Stimulated activated CD4-positive, alpha-beta T cell treated with anti-CD3 and anti-CD28 coated beads, TNF-alpha, amount 100 ng/mL, for 1 hour (primary cell): ENCODE data around the gene CD55.
"Not testable (repeated sequence)": the region's sequence is repeated elsewhere in the genome, so short reads cannot be mapped to it uniquely, and the experiment has no call there.

Experiments
- DNase-seq, 3 donors: peaks; one replicate each; pipeline ENCODE4 v3.0.0-alpha.2; 2020; ENCODE audit warnings: low read depth in 3 of 3, low spot score in 1 of 3

Gene CD55

DNA sequence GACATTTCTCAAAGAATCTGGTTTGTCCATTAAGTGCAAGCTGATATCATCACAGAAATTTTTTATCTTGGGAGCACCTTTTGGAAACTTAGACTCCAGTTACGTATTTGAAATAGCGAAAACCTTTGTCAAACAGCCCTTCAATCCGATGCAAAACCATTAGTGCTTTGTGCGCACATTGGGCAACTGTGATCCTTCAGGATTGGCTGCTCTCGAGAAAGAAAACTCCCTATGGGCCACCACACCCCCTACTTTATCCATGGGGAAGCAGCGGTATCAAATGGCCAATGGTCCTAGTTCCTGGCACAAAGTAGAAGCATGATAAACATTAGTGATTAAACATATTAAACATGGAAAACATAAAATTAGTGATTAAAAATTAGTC is 16.0 kb upstream of the CD55 start:
- no peak for DNase-seq

DNA sequence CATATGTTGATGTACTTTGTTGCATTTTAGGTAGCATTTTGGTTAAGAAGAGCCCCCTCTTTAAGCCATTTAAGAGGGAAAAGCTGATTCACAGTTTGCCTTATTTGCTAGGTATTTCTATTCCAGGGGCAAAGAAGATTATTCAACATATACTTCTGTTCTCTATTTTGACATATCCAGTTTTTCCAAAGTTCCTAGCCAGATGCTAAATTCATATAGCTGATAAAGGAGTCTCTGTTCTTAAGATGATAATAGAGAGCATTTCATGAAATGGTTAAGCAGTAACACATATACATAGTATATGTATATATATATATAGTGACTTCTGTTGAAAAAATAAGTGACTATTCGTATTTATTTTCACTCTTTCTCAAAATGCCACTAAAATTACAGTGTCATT is 15.5 kb upstream of the CD55 start:
- no peak for DNase-seq

DNA sequence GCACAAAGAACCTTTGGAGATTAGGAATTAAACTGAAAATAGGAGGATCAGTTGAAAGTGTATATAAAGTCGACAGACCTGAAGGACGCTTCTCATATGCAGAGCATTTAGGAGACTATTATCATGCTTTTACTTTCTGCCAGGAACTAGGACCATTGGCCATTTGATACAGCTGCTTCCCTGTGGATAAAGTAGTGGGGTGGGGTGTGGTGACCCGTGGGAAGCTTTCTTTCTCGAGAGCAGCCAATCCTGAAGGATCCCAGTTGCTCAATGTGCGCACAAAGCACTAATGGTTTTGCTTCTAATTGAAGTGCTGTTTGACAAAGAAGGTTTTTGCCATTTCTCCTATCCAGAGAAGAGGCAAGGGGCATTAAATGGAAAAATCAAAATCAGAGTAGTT is 14.9 kb upstream of the CD55 start:
- no peak for DNase-seq

DNA sequence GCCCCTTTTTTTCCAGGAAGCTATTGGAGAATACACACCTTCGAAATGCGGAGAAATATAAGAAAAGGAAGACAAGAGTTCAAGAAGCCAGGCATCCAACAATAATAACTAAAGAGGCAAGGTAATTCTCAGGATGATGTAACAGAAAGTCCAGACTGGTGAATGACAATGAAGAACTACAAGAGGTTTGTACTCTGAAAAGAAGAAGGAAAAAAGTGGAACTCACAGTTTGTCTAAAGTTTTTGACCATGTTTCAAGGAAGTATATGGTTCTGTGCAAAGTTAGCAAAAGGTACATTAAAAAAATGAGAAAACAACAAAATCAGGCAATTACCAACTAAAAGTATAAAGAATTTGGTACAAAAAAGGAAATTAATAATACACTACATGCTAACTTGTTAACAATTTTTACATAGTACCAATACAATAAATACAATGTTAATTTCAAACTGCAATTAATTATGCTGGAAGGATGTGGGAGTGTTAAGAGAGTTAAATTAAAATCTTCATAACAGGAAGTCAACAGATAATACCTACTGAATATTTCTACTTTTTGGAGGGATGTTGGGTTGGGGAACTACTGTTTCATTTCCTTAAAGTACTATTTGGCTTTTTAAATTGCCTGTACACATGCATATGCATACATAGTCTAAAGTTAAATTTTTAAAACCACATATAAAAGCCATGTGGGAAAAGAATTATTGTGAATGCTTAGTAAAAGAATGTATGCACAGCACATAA is 12.9 kb upstream of the CD55 start:
- DNase-seq, result no peak

DNA sequence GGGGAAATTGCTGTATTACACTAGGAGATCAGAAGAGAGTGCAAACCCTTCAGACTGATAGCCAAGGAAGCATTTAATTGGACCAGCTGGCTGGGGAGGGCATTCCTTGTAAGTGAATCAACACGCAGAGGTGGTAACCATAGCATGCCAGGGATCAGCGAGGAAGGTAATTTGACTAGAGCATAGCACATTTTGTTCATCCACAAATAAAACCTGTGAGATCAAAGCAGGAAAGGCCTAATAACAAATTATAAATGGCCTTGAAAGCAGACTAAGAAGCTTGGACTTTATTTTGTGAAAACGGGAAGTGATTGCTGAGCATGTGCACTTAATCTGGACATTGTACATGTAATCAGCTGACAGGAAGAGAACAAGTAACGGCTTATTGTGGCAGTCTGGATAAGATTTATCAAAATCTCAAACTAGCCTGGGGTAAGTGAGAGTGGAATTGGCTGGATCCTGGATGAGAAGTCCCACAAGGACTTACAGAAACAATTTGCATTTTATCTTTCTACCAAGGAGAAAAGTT is 11.7 kb upstream of the CD55 start:
- DNase-seq, result no peak

DNA sequence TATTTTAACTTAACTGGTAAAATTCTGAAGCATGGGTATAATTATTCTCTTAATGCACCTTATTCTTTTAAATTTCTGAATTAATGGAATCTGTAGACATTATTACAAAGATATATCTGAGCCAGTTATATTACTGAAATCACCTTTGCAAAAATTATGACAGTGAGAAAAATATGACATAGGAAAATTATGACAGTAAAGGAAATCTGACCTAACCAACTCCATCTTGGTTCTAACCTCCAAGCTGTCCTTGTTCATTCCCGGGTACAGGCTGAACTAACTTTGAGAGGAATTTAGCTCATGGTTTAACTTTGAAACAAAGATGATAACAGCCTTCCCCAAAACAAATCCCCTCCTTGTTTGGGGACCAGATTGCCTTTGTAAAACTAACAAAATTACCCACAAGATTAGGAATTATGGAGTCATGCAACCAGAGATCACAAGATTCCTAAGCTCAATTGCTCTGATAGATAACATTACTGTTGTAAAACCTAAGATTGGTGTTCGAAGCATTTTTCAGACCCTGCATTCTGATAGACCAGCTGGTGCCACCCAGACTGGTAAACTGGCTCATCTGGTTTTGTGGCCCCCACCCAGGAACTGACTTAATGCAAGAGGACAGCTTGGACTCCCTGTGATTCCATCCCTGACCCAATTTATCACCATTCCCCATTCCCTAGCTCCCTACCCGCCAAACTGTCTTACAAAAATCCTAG is 9.4 kb upstream of the CD55 start:
- no peak for DNase-seq

DNA sequence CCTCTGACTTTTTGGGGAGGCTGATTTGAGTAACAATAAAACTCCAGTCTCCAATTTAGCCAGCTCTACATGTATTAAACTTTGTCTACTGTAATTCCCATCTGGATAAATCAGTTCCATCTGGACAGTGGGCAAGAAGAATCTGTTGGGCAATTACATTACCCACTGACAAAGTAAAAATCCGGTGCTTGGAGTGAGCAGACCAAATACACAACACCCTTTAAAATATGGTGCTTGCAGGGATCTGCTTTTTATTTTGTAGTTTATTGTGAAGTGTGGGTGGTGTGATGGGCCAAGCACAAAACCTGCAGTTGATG is 8.9 kb upstream of the CD55 start:
- DNase-seq, result no peak

DNA sequence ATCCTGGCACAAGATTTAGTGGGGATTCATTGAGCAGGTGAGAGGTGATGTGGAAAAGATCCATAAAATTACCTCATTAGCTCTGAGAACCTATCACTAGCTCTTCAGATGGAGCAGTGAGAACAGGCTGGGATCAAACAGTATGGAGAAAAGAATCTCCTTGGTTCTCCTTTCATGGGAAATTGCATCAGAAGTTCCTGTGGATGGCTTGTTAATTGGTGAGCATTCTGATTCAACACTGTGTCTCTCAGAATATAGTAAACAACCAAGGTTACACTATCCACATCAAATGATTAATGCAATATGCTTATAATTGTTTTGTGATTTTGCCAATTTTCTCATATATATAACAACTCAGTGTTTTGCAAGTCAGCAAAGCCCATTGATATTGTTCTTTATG is 8.3 kb upstream of the CD55 start:
- DNase-seq, result no peak

DNA sequence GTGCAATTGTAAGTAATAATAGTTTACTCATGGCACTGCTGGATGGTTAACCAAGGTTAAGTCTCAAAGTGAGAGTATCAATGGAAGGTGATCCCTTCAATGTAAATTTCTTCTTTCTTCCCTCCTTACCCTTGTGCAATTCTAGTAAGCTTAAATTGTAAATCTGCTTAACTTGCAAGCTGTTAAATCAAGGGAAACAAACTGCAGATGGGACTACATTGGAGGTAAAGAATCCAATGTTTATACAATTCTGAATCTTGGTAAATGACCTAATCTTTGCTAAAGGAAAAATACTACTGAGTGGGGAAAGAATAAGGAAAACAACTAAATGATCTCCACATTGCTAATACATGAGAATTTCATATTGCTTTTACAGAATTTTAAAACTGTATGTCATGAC is 6.7 kb upstream of the CD55 start:
- no peak for DNase-seq

DNA sequence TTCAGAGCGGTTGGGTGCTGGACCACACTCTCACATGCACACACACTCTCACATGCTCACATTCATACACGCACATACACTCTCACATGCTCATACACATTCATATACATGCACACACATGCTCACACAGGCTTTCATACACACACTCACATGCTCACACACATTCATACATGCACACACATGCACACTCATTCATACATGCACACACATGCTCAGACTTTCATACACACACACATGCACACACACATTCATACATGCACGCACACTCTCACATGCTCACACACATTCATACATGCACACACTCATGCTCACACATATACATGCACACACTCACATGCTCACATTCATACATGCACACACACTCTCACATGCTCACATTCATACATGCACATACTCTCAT is 6.0 kb upstream of the CD55 start:
- DNase-seq, result no peak

DNA sequence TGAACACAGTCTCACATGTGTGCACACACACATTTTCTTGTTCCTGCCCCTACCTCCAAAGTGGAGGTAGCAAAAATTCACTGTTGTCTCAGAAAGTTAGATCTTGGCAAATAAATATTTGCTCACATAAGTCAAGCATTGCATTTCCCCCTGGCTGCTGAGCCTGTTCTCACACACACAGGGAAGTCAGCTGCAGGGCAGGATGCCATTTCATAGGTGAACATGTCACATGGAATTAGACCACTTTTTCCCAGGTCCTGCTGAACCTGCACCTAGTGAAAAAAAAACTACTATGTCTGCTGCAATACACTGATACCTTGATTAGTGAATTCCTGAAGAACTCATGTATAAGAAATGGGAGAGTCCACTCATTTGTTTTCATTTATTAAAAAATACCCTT is 5.3 kb upstream of the CD55 start:
- no peak for DNase-seq

DNA sequence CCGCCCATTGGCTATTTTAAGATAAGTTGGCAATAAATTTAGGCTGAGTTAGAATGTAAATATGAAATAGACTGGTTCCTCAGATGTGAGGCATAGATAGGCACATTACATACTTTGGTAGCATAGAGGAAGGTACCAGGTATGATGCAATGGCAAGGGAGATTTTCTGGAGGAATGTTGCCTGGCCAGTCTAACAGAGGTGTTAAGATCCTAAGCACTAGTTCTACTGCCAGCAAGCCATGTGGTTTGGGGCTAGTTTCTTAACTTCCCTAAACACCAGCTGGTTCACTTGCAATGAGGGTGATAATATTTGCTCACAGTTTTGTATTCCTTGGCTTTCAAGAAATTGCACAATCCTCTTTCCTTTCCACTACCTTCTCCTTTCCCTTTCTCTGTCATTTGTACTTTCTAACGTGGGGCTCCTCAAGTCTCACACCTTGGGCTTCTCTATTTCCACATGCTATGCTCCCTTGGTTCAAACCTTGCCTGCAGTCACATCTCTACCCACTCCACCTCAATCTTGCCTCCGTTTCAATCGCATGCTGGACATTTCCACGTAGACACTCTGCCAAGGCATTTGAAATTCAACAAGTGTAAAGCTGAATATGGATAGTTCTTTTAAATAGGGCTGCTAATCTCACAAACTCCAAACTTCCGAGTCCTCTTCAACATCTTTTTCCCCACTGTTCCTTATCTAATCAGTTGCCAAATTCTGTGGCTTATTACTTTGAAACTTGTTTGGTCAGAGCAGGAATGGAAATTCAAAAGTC is 4.7 kb upstream of the CD55 start:
- no peak for DNase-seq

DNA sequence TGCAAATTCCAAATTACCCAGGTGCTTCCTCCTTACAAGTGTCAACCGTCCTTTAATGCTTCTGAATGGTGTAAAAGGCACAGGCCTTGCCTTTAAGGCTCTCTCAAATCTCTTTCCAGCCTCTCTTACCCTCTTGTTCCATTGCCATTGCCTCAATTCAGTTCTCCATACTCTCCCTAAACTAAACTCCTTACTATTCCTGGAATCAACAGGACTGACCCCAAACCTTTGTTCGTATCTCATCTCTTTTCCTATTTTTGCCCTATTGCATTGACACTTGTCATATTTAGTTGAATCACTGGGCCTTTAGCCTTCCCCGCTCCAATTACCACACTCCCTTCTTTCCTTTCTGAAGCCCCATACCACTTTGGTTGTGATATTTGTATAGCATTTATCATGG is 3.9 kb upstream of the CD55 start:
- no peak for DNase-seq

DNA sequence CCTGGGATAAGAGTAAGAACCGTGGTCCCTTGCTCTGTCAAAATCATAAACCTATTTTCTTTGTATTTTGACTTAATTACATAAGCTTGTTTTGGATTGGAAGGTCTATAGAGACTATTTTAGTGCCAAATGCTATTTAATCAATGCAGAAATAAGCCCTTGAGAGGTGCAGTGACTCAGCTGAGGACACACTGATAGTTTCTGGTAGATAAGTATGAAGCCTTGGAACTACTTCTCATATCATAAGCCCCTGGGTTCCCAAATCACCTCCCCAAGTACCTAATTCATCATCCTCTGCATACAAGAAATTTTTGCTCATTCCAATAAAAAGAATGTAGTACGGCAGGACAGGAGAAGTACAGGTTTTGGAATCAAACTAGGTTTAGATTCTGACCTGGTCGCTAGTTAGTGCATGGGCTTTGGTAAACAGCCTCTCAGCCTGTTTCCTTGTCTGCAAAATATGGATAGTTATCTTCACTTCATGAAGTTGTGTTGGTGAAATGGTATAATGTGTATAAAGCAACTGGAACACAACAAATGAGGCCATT is 3.3 kb upstream of the CD55 start:
- DNase-seq, result no peak

DNA sequence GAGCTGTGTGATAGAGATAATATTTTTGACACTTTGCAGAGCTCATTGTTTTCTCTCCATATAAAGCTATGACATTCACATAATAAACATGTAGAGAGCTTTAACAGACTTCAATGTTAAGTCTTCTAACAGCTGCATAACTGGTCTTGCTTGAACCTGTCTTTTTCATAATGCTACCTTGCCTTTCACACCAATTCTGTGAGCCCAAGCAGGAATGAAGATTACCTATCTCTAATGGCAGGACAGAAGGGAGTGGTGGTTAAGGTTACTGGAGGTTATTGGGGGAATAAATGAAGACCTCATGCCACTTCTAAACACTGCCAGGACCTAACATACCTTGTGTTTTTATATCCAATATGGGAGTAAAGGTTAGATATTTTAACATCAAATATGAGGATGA is 2.3 kb upstream of the CD55 start:
- no peak for DNase-seq

DNA sequence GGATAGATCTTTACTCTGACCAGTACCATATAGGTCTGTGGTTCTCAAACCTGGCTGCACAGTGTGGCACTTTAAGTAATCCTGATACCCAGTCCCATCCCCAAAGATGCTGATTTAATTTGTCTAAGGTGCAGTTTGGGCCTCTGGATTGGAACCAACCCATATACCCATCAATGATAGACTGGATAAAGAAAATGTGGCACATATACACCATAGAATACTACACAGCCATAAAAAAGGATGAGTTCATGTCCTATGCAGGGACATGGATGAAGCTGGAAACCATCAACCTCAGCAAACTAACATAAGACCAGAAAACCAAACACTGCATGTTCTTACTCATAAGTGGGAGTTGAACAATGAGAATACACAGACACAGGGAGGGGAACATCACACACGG is 1.4 kb upstream of the CD55 start:
- not testable (repeated sequence) for DNase-seq

DNA sequence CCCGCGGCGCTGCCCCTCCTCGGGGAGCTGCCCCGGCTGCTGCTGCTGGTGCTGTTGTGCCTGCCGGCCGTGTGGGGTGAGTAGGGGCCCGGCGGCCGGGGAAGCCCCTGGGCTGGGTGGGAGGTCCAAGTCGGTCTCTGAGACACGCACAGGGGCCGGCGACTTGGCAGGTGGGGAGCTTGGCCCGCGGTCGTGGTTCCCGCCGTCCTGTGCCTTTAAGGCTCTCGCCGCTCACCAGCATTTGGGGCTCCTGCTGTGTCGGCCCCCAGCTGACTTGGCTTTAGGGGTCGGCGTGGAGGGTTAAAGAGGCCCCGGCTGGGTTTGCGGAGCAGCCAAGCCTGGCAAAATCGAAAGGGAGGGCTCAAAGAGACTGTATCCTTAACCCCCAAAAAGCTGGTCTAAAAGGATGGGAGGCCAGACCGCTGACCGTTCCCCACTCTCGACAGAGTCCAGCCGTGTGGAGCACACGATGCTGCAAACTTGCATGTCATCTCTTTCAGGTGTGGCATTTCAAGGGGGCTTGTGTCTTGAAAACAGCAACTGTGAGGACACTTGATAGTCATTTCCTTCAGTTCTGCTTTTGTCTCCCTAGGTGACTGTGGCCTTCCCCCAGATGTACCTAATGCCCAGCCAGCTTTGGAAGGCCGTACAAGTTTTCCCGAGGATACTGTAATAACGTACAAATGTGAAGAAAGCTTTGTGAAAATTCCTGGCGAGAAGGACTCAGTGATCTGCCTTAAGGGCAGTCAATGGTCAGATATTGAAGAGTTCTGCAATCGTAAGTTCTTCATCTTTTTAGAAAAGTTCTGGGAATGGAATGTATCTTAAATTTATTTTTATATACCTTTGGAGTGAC is 540 bp downstream of the CD55 start:
- DNase-seq, result no peak

DNA sequence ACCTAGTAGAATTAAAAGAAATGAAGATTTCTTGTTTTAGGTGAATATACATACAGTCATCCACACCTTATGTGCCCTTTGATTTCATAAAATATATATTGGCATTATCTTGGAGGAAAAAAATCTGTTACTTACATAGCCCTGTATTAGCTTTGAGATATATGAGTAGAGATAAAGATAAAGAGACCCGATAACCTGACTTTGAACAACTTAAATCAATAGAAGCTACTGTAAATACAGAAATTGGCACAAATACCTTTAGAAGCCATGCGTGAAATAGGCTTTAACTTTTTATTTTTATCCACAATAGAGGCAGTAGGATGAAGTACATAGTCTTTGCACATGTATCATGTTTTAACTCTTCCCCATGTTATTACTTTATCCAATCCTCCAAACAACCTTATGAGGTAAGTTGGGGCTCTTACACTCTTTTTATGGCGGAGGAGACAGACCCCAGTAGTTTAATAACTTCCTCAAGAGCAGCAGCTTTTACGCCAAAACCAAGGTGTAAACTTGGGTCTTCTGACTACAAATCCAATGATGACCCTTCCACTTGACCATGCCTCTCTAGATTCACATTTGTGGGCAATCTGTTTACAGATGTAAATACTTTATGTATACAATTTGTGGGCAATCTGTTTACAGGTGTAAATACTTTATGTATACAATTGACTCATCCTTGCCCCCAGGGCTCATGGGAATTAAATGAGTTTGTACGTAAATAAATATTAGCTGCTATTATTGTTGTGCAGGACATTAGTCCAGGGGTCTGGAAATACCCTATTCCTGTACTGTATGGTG is 2.1 kb downstream of the CD55 start:
- DNase-seq, result no peak

DNA sequence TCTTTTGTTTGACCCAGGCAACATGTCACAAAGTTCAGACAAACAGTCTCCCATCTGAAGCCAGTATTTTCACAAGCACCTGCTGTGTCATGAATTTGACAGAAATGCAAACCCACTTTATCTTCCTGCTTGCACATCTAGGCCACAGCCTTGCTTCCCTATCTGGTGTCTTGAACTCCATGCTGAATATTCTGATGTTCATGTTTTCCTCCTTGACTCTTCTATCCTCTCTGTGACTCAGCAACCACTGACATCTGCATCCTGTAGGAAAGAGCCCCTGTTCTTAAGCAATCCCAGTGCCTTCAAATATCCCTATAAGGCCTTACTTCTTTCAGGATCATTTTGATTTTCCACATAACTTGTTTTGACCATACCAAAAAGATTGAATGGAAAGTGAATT is 6.5 kb downstream of the CD55 start:
- no peak for DNase-seq

DNA sequence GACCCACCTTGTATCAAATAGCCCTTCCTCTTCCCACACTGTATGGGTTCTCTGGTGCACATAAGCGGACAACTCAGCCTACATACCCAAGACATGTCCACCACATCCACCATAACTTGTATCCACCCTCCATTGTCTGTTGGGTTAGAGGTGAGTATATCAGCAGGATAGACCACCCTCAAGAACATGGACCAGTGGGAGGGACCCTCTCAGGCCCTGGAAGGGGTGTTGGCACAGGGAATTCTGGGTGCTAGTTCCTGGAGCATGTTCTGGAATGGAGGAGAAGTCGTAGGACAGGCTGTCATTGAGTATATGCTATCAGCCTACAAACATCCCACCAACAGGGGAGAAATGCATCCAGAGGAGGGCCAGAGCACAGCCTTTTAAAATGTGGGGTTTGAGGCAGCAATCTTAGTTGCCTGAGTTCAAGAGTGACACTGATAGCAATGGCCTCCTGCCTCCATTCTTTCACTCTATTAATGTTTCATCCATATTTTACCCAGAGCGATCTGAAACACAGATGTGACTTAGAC is 7.5 kb downstream of the CD55 start:
- DNase-seq, result no peak
